HL-60 (cell line): ENCODE results near the gene DSG4.

Experiments
- DNase-seq, 2 experiments: peaks; one replicate each; pipeline ENCODE4 v3.0.0-alpha.2; 2010 to 2020; ENCODE audit warnings: low read depth in 1 of 2, low spot score in 1 of 2
- H3K27ac ChIP-seq: fragments of 250-450 bp; sonication (Bioruptor Pico); replicated peaks from 2 replicates; pipeline ENCODE4 v1.5.1; 2020; ENCODE audit warnings: mild to moderate bottlenecking, moderate library complexity
- H3K27me3 ChIP-seq: fragments of 250-450 bp; sonication (Bioruptor Pico); 2 replicates; pipeline ENCODE4 v1.5.1; 2021; ENCODE audit warnings: mild to moderate bottlenecking, moderate library complexity; ENCODE audit not compliant: insufficient read depth, poor library complexity, severe bottlenecking
- H3K4me3 ChIP-seq: replicated peaks from 2 replicates; pipeline ENCODE4 v1.5.1; 2011; ENCODE audit warnings: mild to moderate bottlenecking, control low read depth, low read length; ENCODE audit not compliant: insufficient read depth
- GABPA ChIP-seq: IDR thresholded peaks from 2 replicates; pipeline ENCODE4 v1.6.1; 2012; ENCODE audit warnings: low read depth
- POLR2AphosphoS5 ChIP-seq: IDR thresholded peaks from 2 replicates; pipeline ENCODE4 v1.6.1; 2012; ENCODE audit warnings: low read depth
- SPI1 ChIP-seq: IDR thresholded peaks from 2 replicates; pipeline ENCODE4 v1.6.1; 2012; ENCODE audit warnings: low read depth, mild to moderate bottlenecking, borderline replicate concordance
- TF ChIP-seq, protein P1 (sequence below): IDR thresholded peaks from one replicate; pipeline ENCODE4 v1.5.1; 2011; ENCODE audit warnings: low read length, control low read depth, inconsistent platforms; ENCODE audit not compliant: insufficient read depth
- TF ChIP-seq, protein P2 (sequence below): IDR thresholded peaks from 2 replicates; pipeline ENCODE4 v1.6.1; 2012; ENCODE audit warnings: low read depth; ENCODE audit not compliant: insufficient replicate concordance

DSG4 gene

DNA sequence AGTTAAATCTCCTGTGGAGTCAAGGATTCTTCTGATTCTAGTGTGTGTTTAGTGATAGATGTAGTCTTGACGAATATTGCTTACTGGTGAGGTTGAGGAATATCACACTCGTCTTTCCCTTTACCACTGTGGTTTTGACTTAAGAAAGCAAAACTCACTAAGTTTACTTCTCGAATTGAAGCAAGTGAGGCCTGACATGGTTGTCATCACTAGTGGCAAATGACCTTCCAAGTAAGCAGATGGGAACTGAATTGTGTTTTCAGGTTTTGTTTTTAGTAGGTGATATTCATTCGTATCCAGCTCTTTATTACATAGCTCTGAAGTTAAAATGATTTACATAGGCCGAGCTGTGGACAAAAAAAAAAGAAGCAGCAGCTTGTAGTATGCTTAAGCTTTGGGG, 20.6 kb upstream of the DSG4 start:
- Histone ChIP-seq H3K27me3 (no peaks in the 10 kb centered on the region), H3K27ac (no peak overlapping the region), H3K4me3 (no peak overlapping the region)
- no peak for DNase-seq
- TF ChIP-seq, protein P1, sequence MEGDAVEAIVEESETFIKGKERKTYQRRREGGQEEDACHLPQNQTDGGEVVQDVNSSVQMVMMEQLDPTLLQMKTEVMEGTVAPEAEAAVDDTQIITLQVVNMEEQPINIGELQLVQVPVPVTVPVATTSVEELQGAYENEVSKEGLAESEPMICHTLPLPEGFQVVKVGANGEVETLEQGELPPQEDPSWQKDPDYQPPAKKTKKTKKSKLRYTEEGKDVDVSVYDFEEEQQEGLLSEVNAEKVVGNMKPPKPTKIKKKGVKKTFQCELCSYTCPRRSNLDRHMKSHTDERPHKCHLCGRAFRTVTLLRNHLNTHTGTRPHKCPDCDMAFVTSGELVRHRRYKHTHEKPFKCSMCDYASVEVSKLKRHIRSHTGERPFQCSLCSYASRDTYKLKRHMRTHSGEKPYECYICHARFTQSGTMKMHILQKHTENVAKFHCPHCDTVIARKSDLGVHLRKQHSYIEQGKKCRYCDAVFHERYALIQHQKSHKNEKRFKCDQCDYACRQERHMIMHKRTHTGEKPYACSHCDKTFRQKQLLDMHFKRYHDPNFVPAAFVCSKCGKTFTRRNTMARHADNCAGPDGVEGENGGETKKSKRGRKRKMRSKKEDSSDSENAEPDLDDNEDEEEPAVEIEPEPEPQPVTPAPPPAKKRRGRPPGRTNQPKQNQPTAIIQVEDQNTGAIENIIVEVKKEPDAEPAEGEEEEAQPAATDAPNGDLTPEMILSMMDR, result no peak

DNA sequence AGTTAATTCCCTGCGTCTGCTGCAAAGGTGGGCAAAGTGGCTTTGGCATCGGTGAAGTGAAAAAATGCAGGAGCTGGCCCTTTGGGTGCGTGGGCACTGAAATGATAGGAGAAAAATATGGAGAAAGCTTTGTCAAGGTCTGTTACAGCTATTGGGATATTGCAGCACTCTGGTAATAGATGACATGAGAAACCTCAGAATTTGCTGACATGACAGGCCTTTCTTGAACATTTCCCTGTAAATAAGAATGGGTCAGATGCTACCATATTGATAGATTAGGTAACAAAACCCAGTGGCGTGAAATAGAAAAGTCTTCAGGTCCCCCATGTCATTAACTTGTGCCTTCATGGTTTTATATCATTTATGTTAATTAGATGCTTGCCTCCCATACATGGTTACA, 12.4 kb upstream of the DSG4 start:
- DNase-seq, result no peak
- peaks cover 2% of the 10 kb centered on the region for H3K27me3 ChIP-seq

DNA sequence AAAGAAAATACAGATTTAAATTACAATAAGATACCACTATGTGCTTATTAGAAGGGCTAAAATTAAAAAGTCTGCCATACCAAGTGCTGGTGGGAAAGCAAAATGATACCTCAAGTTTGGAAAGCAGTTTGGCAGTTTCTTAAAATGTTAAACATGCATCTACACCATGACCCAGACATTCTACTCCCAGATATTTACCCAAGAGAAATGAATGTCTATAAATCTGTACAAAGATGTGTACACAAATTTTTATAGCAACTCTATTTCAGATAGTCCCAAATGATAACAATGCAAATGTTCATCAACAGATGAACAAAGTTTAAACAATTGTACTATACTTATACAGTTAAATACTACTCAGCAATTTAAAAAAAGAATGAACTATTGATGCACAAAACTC, 7.1 kb upstream of the DSG4 start:
- TF ChIP-seq SPI1, result no peak
- no peak for TF ChIP-seq GABPA
- TF ChIP-seq, protein P1, result no peak
- TF ChIP-seq, protein P2, sequence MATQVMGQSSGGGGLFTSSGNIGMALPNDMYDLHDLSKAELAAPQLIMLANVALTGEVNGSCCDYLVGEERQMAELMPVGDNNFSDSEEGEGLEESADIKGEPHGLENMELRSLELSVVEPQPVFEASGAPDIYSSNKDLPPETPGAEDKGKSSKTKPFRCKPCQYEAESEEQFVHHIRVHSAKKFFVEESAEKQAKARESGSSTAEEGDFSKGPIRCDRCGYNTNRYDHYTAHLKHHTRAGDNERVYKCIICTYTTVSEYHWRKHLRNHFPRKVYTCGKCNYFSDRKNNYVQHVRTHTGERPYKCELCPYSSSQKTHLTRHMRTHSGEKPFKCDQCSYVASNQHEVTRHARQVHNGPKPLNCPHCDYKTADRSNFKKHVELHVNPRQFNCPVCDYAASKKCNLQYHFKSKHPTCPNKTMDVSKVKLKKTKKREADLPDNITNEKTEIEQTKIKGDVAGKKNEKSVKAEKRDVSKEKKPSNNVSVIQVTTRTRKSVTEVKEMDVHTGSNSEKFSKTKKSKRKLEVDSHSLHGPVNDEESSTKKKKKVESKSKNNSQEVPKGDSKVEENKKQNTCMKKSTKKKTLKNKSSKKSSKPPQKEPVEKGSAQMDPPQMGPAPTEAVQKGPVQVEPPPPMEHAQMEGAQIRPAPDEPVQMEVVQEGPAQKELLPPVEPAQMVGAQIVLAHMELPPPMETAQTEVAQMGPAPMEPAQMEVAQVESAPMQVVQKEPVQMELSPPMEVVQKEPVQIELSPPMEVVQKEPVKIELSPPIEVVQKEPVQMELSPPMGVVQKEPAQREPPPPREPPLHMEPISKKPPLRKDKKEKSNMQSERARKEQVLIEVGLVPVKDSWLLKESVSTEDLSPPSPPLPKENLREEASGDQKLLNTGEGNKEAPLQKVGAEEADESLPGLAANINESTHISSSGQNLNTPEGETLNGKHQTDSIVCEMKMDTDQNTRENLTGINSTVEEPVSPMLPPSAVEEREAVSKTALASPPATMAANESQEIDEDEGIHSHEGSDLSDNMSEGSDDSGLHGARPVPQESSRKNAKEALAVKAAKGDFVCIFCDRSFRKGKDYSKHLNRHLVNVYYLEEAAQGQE, result no peak
- Histone ChIP-seq H3K27ac (no peak overlapping the region), H3K4me3 (no peak overlapping the region), H3K27me3 (peaks cover 2% of the 10 kb centered on the region)
- DNase-seq, result no peak

More for the DNA sequence above, 12.4 kb upstream of the DSG4 start:
- no peak overlapping the region for H3K27ac ChIP-seq
- TF ChIP-seq POLR2AphosphoS5, result no peak
- TF ChIP-seq, protein P2, result no peak
- TF ChIP-seq, protein P1, result no peak
- no peak for TF ChIP-seq GABPA
- TF ChIP-seq SPI1, result no peak
- H3K4me3 ChIP-seq, result no peak overlapping the region

DNA sequence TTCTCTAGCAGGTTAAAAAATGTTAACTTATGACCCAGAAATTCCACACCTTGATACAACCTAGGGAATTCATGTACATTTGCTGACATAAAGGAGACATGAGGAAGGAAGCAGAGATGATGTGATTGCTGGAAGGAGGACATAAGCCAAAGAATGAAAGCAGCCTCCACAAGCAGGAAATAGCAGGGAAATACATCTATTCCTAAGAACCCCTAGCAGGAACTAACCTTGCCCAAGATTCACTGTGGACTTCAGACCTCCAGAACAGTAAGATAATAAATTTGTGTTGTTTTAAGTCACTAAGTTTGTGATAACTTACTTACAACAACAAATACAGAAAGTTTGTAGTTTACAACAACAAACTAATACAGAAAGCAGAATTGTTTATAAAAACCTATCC, 4.6 kb upstream of the DSG4 start:
- TF ChIP-seq GABPA, result no peak
- TF ChIP-seq, protein P2, result no peak
- TF ChIP-seq, protein P1, result no peak
- no peak for TF ChIP-seq SPI1
- TF ChIP-seq POLR2AphosphoS5, result no peak
- no peak for DNase-seq
- H3K27me3 ChIP-seq, result peaks cover 2% of the 10 kb centered on the region
- H3K27ac ChIP-seq, result no peak overlapping the region
- H3K4me3 ChIP-seq, result no peak overlapping the region
